NCI-H82 (cell line): ENCODE measurements around the gene PRLR.
"Not testable (repeated sequence)": the region's sequence is repeated elsewhere in the genome, so short reads cannot be mapped to it uniquely, and the experiment has no call there.

Experiments used
- DNase-seq: peaks from one replicate; lab custom pipeline; 2025; lab: John Stamatoyannopoulos, UW

Gene PRLR

GRCh38 chr5:35230038-35230611 is at the start of gene PRLR:
Gene PRLR, minus strand, starts transcription at chr5:35230487. Its CDS starts 140,867 bp downstream, at chr5:35089620.
- DNase-seq: no peak

GRCh38 chr5:35274839-35275509 is 44.7 kb upstream of the PRLR start:
- DNase-seq: no peak

- DNase-seq: no peak
Observed at GRCh38 chr5:35269006-35269405, 38.7 kb upstream of the PRLR start.

GRCh38 chr5:35266276-35266675 is 36.0 kb upstream of the PRLR start:
- no peak for DNase-seq

- DNase-seq: no peak
Observed at GRCh38 chr5:35264509-35264908, 34.2 kb upstream of the PRLR start.

- no peak for DNase-seq
Observed at GRCh38 chr5:35263266-35263877, 33.1 kb upstream of the PRLR start.

- DNase-seq: no peak
Observed at GRCh38 chr5:35253582-35253981, 23.3 kb upstream of the PRLR start.

GRCh38 chr5:35252963-35253362 is 22.7 kb upstream of the PRLR start:
- no peak for DNase-seq

GRCh38 chr5:35248843-35249780 is 18.8 kb upstream of the PRLR start:
- peak; percentile 74 for DNase-seq

- DNase-seq: no peak
Observed at GRCh38 chr5:35247648-35248034, 17.4 kb upstream of the PRLR start.

- DNase-seq: no peak
Observed at GRCh38 chr5:35246900-35247647, 16.8 kb upstream of the PRLR start.

GRCh38 chr5:35246411-35246810 is 16.1 kb upstream of the PRLR start:
- no peak for DNase-seq

GRCh38 chr5:35245371-35245770 is 15.1 kb upstream of the PRLR start:
- not testable (repeated sequence) for DNase-seq

- DNase-seq: no peak
Observed at GRCh38 chr5:35244171-35244570, 13.9 kb upstream of the PRLR start.

- no peak for DNase-seq
Observed at GRCh38 chr5:35242702-35243258, 12.5 kb upstream of the PRLR start.

GRCh38 chr5:35240892-35241291 is 10.6 kb upstream of the PRLR start:
- no peak for DNase-seq

GRCh38 chr5:35239911-35240610 is 9.8 kb upstream of the PRLR start:
- DNase-seq: no peak

- DNase-seq: no peak
Observed at GRCh38 chr5:35239476-35239875, 9.2 kb upstream of the PRLR start.

- DNase-seq: no peak
Observed at GRCh38 chr5:35237580-35238376, 7.5 kb upstream of the PRLR start.

GRCh38 chr5:35236770-35237169 is 6.5 kb upstream of the PRLR start:
- no peak for DNase-seq
